NCI-H345 treated with DMSO at 0.1 percent for 48 hours (cell line): ENCODE measurements around the gene CLPSL2.

Source experiments
- DNase-seq: peaks from one replicate; lab custom pipeline; 2025; ENCODE audit not compliant: unreplicated experiment; lab: John Stamatoyannopoulos, UW

CLPSL2 gene

DNA sequence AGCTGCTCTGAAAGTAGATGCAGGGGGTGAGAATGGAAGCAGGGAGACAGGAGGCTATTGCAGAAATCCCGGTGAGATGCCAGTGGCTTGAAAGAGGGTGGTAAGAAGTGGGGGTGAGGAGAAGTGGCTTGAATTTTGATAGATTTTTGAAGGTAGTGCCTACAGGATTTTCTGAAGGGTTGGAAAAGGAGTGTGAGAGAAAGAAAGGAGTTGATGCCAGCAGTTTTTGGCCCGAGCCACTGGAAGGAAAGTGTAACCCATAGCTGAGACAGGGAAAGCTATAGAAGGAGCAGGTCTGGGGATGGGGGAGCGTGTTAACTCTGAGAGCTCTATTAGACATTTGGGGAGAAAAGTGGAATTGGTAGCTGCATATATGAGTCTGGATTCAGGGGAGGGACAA is 29.9 kb upstream of the CLPSL2 start:
- DNase-seq = no peak

DNA sequence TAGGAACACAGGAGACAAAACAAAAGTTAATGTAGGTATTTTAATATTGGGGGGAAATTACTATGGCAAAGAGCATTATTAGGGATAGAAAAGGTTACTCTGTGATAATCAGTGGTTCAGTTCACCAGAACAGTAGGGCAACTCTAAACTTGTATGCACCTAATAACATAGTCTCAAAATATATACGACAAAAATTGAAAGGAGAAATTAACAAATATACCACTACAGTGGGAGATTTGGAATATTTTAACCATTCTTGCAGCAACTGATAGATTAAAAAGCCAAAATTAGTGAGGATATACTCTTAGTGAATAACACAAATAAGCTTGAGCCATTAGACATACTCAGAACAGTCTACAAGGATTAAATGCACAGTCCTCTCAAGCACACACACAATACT is 28.5 kb upstream of the CLPSL2 start:
- DNase-seq = no peak

DNA sequence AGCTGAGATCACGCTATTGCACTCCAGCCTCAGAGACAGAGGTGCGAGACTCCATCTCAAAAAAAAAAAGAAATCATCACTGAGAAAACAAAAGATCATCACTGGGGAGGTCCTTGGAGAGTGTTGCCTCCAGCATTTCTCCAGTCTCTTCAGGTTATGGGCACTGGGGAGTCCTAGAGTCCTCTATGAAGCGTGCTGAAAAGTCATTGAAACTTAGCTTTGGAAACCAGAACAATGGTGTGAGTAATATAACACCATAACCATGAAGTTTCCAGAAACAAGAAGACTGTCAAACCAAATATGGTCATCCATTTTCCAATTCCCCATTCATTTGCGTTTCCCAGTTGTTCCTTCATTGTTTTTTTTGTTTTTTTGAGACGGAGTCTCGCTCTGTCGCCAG is 25.8 kb upstream of the CLPSL2 start:
- DNase-seq = no peak

DNA sequence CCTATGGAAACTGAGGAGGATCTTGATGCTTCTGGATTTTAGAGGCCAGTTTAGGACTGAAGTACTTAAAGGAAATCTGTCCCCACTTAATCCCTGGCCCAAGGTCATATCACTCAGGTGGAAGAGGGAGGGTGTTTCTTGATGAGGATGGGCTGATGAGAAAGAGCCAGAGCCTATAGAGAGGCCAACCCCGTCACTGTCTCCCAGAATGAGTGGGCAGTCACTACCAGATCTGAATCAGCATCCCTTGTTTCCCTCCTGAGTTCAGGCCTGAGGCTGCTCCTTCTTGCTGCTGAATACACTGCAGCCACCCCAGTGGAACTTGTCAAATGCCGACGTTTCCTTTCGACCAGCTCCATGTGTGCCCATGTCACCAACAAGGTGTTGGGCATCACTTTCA is 24.8 kb upstream of the CLPSL2 start:
- DNase-seq = no peak

DNA sequence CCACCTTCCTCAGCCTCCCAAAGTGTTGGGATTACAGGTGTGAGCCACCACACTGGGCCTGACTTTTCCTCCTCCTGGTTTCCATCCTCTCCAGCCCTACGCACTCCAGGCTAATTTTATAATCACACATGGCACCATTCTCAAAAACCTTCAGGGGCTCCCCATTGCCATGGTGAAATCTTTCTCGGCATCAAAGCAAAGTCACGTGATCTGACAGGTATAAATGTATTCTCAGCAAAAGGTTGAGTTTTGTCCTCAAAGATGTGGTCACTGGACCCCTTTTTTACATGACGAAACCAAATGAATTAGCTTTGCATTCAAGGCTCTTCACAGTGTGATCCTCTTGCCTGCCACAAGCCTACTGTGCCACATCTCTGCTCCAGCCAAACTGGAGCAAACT is 24.1 kb upstream of the CLPSL2 start:
- DNase-seq = no peak

DNA sequence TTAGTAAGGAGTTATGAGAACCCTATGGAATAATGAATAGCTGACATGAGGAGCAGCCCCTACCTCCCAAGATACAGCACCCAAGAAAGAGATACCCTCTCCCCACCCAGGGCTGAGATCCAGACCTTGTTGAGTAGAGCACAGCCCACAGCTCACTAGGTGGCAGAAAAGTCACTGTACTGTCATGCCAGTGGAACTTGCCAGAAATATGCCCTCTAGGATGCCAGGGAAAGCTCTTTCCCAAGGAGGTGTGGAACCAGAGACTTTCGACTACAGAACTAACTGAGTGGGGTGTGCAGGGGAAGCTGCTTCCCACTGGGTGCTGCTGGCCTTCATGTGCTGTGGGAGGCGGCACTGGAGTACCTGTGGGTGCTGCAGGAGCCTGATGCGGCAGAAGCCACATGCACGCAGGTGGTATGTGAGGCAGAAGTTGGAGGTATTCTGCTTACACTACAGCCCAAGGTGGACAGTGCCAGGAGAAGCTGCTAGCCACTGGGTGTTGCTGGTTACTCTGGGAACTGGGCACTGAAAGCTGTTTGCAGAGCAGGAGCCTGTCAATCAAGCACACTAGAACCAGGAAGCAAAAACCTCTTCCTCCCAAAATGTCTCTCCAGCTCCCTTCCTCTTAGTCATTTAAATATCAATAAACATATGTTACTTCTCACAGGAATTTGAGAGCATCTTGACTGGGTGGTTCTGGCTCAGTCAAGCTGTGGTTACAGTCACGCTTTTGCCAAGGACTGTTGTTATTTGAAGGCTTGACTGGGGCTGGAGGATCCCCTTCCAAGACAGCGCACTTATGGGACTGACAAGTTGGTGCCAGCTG is 21.7 kb upstream of the CLPSL2 start:
- DNase-seq = no peak

DNA sequence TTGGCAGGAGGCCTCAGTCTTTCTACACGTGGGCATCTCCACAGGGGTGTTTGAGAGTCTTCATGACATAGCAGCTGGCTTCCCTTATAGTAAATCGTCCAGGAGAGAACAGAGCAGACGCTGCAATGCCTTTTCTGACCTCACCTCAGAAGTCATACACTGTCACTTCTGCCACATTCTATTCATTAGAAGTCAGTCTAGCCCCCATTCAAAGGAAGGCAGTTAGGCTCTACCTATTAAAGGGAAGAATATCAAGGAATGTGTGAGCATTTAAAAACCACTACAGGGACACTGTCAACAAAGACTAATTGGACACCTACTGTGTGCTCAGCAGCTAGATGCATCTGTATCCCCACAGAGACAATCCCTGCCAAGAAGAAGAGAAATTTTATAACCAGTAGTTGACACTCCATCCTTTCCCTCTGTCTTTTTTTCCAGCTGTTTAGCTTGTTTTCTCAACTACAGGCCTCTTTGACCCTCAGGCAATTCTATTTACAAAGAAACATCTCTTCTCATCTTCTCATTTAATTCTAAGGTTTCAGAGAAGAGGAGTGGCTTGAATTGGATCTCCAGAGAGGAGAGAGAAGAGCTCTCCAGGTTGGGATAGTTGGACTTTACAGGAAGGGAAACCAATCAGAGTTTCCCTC is 21.0 kb upstream of the CLPSL2 start:
- peak; percentile 43 for DNase-seq

DNA sequence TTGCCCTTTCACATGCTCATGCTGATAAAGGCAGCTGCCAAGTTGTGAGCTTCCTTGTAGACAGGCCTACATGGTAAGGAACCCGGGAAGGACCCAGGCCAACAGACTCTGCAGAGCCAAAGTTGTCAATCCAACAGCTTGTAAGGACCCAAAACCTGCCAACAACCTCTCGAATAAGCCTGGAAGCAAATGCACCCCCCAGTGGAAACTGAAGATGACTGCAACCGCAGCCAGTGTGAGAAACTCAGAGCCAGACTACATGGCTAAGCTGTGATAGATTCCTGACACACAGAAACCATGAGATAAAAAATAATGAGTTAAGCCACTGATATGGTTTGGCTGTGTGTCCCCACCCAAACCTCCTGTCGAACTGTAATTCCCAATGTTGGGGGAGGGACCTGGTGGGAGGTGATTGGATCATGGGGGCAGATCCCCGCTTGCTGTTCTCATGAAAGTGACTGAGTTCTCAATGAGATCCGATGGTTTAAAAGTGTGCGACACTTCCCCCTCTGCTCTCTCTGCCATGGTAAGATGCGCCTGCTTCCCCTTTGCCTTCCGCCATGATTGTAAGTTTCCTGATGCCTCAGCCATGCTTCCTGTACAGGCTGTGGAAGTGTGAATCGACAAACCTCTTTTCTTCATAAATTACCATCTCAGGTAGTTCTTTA is 18.8 kb upstream of the CLPSL2 start:
- DNase-seq = no peak

DNA sequence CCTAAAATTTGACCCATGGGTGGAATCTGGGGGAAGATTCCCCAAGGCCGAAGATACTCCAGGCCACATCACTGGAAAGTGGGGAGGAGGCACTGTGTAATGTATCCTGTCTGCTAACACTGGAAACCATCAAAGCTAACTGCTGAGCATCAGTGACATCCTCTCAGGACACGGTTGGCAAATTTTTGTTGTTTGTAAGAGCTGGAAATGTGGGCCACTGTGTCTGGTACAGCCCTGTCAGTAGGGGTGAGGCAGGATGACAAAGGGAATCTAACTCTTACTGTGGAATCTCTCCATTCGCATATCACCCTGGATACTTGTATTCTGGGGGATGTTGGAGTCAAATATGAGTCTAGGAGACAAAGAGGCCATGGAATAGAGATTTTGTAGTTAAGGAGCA is 17.0 kb upstream of the CLPSL2 start:
- no peak for DNase-seq

DNA sequence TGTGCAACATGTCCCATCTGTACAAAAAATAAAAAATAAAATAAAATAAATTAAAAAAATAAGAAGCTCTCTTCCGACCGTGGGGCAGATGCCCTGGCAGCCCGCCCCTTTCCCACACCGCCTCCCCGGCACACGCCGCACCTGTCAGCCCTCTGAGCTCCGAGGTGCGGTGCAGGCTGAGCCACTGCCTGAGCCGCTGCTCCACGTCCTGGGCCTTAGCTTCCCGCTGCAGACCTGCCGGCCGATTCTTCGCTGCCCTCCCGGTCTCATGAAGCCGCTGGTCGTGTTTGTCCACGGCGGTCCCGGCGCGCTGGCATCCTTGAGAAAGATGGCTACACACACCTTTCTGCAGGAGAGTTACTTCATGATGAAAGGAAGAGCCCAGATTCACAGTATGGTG is 10.7 kb upstream of the CLPSL2 start:
- DNase-seq = no peak

DNA sequence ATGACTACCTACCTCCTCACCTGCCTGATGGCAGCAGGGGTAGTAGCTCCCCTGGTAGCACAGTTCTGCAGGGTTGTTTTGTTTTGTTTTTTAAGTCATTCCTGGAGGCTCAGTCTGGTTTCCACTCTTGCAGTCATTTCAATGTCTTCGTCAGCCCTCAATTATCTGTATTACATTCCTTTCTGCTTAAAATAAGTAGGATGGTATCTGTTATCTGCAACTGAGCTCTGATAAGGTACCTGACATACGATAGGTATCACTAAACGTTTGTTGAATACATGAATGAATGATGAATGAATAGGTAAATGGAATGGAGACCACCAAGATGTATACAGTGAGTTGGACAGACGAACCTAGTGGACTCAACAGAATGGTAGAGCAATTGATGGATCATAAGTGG is 7.2 kb upstream of the CLPSL2 start:
- no peak for DNase-seq

DNA sequence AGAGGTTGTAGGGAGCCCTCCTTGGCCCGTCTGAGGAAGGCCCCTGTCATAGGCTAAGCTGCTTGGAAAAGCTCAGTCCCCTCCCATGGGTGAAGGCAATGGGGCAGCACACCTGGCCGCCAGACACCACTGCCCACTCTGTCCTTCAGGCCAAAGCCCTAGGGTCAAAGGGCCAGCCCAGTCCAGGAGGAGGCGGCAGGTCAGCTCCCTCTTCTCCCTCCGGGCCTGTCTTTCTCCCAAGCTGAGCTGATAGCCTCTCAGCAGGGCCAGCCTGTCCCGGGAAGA is 5.1 kb upstream of the CLPSL2 start:
- DNase-seq = no peak

DNA sequence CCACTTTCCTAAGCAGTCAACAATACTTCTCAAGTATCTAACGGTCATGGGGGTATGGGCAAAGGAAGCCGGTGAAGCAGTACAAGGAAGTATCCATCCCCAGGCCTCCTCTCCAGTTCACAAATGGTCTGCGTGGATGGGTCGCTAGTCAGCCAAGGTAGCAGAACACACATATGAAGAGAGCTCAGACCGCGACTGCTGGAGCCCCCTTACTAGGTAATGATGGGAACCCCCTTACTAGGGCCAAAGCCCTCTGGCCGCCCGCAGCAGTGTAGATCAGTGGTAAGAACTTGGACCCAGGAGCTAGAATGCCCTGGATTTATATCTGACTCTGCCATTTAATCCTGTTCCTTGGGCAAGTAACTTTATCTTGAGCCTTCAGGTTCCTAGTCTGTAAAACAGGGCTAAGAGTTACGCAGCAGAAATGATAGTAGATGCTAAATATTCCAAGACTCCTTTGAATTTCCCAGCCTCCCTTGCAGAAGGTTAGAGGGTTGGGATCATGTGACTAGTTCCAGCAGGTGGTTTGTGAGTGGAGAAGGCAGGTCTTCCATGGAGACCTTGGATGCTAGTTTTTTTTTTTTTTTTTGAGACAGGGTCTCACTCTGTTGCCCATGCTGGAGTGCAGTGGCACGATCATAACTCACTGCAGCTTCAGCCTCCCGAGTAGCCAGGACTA is 2.1 kb upstream of the CLPSL2 start:
- DNase-seq = no peak

DNA sequence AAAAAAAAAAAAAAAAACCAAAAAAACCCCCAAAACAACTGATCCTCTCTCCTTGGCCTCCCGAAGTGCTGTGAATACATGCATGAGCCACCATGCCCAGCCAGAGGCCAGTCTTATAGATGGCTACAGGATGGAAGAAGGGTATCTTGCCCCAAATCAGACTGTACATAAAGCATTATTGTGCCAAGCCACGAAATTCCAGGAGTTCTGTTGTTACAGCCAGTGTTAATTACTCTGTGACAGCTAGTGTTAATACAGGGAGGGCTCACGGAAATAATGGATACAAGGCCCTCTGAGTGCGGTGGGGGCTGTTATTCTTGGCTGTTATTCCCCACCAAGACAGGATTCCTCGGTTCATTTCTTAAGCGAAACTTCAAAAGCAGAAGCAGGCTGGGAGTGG is 1.4 kb upstream of the CLPSL2 start:
- DNase-seq = no peak

DNA sequence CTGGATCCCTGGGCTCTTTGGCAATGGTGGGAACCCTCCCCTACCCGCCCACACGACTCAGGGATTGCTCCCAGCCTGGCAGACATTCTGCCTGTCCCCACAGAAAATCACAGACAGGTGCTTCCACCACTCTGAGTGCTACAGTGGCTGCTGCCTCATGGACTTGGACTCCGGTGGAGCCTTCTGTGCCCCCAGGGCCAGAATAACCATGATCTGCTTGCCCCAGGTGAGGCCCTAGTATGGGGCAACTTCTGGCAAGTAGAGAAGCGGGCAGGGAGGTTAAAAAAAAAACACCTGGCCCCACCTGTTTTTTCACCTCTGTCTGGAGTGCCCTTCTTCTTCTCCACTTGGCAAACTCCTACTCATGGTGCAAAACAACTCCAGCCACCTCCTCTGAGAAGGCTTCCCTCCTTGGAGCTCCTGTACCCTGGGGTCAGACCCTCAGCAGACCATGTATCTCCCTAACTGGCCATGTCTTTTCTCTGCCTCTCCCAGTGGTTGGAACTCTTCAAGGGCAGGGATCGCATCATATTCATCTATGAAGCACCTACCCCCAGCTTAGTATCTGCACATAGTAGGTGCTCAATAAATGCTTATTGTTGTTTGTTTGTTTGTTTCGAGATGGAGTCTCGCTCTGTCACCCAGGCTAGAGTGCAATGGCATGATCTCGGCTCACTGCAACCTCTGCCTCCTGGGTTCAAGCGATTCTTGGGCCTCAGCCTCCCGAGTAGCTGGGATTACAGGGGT is 1.1 kb downstream of the CLPSL2 start:
- DNase-seq = no peak

DNA sequence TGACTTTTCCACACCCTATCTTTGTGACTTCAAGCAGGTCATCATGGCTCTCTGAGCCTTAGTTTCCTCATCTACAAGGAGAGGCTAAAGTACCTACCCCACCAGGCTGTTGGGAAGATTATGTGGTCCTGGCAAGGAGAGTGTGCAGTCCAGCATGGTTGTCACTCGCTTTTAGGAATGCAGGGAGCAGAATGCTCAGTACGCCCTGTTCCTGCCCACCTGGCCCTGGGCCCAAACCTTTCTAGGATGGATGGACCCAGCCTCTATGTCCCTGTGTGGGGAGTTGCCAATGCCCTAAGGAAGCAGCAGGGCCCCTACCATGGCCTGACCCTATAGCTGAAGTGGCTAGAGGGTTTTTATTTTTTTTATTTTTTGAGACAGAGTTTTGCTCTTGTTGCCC is 2.0 kb downstream of the CLPSL2 start:
- DNase-seq = no peak

DNA sequence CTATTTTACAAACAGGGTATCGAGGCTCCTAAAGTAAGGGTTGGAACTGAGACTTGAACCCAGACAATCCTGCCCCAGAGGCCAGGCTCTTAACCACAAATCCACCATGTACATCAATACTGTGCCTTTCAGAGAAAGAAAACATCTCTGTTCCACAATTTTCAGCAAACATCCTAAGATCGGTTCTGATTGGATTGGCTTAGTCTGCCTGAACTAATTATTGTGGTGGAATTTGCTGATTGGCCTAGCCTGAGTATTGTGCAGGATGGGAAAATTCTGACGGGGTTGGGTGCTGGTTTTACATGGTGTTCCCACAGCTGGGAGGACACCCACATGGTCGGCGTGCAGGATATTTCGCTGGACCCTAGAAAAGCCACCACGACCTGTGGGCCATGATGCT is 4.3 kb downstream of the CLPSL2 start, which contains the start of gene CLPSL1:
CLPSL1 (plus strand) TSS at position 301 of the 400 bp plus-strand sequence; CDS start at position 393, 92 bp downstream.
- no peak for DNase-seq

DNA sequence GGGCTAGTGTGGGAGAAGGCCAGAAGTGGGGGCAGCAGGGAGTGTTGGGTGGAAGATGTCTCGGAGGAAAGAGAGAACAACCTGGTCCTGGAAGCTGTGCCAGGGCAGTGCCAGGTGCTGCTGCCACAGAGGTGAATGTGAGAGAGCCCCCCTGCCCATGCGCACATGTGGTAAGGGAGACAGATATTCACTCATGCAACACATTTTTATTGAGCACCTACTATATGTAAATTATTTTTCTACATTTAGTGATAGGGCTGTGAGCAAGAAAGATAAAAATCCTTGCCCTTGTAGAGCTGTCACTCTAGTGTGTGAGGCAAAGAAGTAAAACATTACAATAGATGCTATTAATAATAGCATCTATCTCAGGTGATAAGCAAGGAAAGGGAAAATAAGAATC is 4.9 kb downstream of the CLPSL2 start:
- DNase-seq = no peak

DNA sequence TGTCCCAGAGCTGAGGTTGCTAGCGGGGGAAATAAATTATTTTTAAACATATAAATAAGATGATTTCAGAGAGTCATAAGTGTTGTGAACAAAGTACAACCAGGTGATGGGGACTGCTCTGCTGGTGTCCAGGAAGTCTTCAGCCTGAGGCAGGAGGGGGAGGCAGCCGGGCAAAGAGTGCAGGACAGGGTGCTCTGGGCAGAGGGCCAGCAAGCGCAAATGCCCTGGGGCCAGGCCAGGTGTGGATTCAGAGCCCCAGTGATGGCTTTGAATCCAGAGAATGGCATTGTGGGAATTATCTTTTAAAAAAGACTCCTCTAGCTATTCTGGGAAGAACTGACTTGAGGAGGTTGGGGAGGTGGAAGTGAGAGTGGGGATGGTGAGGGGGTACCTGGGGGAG is 6.0 kb downstream of the CLPSL2 start:
- DNase-seq = no peak

DNA sequence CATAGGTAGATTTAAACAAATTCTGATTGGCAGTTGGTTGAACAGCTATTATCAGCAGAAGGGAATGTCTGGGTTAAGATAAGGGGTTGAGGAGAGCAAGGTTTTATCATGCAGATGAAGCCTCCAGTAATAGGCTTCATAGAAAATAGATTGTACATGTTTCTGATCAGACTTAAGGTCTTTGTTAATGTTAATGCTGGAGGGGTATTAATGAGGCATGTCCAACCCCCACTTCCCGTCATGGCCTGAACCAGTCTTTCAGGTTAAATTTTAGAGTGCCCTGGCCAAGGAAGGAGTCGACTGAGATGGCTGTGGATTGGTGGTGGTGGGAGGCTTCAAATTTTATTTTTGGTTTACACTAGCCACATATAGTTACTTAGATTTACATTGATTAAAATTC is 7.8 kb downstream of the CLPSL2 start:
- DNase-seq = no peak

DNA sequence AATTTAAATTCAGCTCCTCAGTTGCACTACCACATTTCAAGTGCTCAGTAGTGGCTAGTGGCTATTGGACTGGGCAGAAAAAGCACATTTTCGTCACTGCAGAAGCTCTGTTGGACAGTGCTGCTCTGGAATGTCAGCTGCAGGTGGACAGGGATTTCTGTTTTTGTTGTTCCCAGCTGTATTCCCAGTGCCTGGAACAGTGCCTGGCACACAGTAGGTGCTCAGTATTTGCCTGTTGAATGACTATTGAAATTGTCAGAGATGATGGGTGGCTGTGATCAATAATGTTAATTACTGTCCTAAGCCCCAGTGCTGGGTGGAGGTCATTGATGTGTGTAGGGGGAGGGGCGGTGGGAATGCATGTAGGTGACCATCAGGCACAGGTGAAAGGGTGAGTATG is 9.9 kb downstream of the CLPSL2 start:
- no peak for DNase-seq
